Measurements from ENCODE around the gene MAPKAP1. TPM values are rescaled to one million over a fixed set of nuclear protein-coding genes. Genes with fewer than 3 reads are reported as not detected.

Gene MAPKAP1
- total and polyA plus RNA-seq, 2 of the 13 experiments (the other 11 are each of a cell fraction or from before 2014, with no cell fraction given) = 45.0 to 64.3 TPM

DNA sequence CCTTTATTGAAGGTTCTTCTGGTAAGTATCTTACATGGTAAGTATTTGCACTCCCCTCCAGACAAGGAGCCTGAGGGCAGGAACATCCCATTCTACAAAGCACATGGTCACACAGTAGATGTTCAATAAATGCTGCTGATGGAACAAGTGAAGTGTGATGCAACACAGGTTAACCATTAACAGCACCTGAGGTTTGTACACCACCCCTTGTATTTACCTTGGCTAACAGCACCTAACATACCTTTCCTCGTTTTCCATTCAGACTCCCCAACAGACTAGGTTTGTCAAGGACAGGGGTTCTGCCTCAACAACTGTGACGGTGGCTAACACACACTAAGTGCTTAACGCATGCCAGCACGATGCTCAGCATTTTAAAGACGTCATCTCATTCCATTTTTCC lies 213.6 kb downstream of the MAPKAP1 start (continued):
- TF ChIP-seq, protein P1, sequence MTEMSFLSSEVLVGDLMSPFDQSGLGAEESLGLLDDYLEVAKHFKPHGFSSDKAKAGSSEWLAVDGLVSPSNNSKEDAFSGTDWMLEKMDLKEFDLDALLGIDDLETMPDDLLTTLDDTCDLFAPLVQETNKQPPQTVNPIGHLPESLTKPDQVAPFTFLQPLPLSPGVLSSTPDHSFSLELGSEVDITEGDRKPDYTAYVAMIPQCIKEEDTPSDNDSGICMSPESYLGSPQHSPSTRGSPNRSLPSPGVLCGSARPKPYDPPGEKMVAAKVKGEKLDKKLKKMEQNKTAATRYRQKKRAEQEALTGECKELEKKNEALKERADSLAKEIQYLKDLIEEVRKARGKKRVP (CRISPR knock-in tag; IDR thresholded peaks at IDR 0.05) = peak; percentile 23 to 93; a peak in 2 of 4 replicates
- TF ChIP-seq ZNF282 (IDR thresholded peaks at IDR 0.05; ENCODE audit: partially characterized antibody) (no peak), SRSF4 (IDR thresholded peaks at IDR 0.05; ENCODE audit: low read depth, low read length, poor library complexity, severe bottlenecking) (no peak), HES4 (CRISPR knock-in tag; IDR thresholded peaks at IDR 0.05; ENCODE audit: borderline replicate concordance) (no peak)
- TF ChIP-seq, protein P2, sequence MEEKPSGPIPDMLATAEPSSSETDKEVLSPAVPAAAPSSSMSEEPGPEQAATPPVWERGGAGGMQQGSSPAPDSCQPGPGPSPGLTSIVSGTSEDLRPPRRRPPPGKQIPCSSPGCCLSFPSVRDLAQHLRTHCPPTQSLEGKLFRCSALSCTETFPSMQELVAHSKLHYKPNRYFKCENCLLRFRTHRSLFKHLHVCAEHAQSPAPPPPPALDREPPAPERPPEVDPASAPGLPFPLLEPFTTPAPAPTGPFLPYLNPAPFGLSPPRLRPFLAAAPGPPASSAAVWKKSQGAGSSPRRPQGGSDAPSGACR (CRISPR knock-in tag; IDR thresholded peaks at IDR 0.05) = no peak

DNA sequence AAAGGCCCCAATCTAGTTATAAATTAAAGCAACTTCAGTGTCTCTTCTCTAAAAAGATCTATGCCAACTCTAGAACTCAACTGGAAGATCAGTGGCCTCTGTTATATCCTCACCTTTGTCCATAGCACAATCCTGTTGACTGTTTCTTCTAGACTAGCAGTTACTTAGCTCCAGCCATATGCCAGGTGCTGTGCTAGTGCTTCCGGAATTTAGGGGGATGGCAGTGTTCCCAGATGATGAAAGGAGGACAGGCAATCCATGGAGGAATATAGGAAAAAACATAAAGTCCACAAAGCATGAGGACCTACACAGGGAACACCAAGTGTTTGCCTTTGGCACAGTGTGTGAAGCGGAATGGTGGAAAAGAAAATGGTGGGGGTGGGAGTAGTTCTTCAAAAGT lies 214.3 kb downstream of the MAPKAP1 start:
- Histone ChIP-seq H3K9ac (ENCODE audit: insufficient read depth, low read depth, low read length) (no peak overlapping the region), H3K27ac (ENCODE audit: extremely low read length, insufficient read depth, low read length) (no peak overlapping the region), H4K20me1 (ENCODE audit: insufficient read depth, low read length) (no peaks in the 10 kb centered on the region), H3K36me3 (replicated peaks in 1 of 2; ENCODE audit: control insufficient read depth in 1 of 2, insufficient read depth in 2 of 2, low read length in 2 of 2) (no peaks in the 10 kb centered on the region), H3K9me3 (ENCODE audit: low read length) (no peaks in the 10 kb centered on the region), H3K4me1 (ENCODE audit: insufficient read depth, low read length) (peaks cover 28% of the 10 kb centered on the region), H3K4me2 (ENCODE audit: low read depth, low read length) (no peak overlapping the region), H3K79me2 (ENCODE audit: insufficient read depth, low read length) (no peaks in the 10 kb centered on the region), H3K27me3 (ENCODE audit: control insufficient read depth in 1 of 2, insufficient read depth in 2 of 2, low read length in 2 of 2) (no peaks in the 10 kb centered on the region), H3K4me3 (replicated peaks in 1 of 3; ENCODE audit: insufficient read depth in 1 of 3, low read depth in 2 of 3, low read length in 3 of 3) (no peak overlapping the region), H2AFZ (ENCODE audit: low read length) (no peak overlapping the region)
- WGBS (ENCODE audit: low lambda C conversion rate) = 92% methylated on average over 2 of the region's 2 CpGs
- POLR2A ChIA-PET = no interaction called here
- ATAC-seq = no peak
- no TSS peak for BruUV-seq (replicated peaks)
- no peak for DNase-seq (ENCODE audit: low spot score)
- no peak for FAIRE-seq
- in situ Hi-C loops (cut with HindIII; ENCODE audit: extremely low pct_ligation_motif_present, low pct_unique_long_range_greater_than_20kb) = no loop called here
- no peak for TF ChIP-seq ZNF703 (CRISPR knock-in tag; IDR thresholded peaks at IDR 0.05; ENCODE audit: borderline replicate concordance)
- TF ChIP-seq, protein P3, sequence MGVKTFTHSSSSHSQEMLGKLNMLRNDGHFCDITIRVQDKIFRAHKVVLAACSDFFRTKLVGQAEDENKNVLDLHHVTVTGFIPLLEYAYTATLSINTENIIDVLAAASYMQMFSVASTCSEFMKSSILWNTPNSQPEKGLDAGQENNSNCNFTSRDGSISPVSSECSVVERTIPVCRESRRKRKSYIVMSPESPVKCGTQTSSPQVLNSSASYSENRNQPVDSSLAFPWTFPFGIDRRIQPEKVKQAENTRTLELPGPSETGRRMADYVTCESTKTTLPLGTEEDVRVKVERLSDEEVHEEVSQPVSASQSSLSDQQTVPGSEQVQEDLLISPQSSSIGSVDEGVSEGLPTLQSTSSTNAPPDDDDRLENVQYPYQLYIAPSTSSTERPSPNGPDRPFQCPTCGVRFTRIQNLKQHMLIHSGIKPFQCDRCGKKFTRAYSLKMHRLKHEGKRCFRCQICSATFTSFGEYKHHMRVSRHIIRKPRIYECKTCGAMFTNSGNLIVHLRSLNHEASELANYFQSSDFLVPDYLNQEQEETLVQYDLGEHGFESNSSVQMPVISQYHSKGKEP (CRISPR knock-in tag; IDR thresholded peaks at IDR 0.05) = no peak
- TF ChIP-seq, protein P4, sequence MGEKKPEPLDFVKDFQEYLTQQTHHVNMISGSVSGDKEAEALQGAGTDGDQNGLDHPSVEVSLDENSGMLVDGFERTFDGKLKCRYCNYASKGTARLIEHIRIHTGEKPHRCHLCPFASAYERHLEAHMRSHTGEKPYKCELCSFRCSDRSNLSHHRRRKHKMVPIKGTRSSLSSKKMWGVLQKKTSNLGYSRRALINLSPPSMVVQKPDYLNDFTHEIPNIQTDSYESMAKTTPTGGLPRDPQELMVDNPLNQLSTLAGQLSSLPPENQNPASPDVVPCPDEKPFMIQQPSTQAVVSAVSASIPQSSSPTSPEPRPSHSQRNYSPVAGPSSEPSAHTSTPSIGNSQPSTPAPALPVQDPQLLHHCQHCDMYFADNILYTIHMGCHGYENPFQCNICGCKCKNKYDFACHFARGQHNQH (CRISPR knock-in tag; IDR thresholded peaks at IDR 0.05) = no peak
- TF ChIP-seq, protein P5, sequence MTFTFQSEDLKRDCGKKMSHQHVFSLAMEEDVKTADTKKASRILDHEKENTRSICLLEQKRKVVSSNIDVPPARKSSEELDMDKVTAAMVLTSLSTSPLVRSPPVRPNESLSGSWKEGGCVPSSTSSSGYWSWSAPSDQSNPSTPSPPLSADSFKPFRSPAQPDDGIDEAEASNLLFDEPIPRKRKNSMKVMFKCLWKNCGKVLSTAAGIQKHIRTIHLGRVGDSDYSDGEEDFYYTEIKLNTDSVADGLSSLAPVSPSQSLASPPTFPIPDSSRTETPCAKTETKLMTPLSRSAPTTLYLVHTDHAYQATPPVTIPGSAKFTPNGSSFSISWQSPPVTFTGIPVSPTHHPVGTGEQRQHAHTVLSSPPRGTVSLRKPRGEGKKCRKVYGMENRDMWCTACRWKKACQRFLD (CRISPR knock-in tag; IDR thresholded peaks at IDR 0.05; ENCODE audit: borderline replicate concordance) = no peak
- TF ChIP-seq ZMYM4 (CRISPR knock-in tag; IDR thresholded peaks at IDR 0.05) = no peak
- TF ChIP-seq, protein P6, sequence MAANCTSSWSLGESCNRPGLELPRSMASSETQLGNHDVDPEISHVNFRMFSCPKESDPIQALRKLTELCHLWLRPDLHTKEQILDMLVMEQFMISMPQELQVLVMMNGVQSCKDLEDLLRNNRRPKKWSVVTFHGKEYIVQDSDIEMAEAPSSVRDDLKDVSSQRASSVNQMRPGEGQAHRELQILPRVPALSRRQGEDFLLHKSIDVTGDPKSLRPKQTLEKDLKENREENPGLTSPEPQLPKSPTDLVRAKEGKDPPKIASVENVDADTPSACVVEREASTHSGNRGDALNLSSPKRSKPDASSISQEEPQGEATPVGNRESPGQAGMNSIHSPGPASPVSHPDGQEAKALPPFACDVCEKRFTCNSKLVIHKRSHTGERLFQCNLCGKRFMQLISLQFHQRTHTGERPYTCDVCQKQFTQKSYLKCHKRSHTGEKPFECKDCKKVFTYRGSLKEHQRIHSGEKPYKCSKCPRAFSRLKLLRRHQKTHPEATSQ (CRISPR knock-in tag; IDR thresholded peaks at IDR 0.05; ENCODE audit: borderline replicate concordance) = no peak
- no peak for TF ChIP-seq TBX2 (CRISPR knock-in tag; IDR thresholded peaks at IDR 0.05; ENCODE audit: borderline replicate concordance)
- CTCF ChIA-PET (ENCODE audit: low intra/inter-chr PET ratio, low total read pairs) = no interaction called here
- intact Hi-C loops (cut with micrococcal nuclease; ENCODE audit: unreplicated experiment) = no loop called here

Measured in HepG2 (cell line).